ENCODE measurements around the gene NAV3. TPM values are rescaled to one million over a fixed set of nuclear protein-coding genes. Genes with fewer than 3 reads are reported as not detected.

Gene NAV3
- total and polyA plus RNA-seq, 2 experiments from 2014 or later, result 4.0 to 12.0 TPM

- TF ChIP-seq STAT1 (IDR thresholded peaks at IDR 0.05; ENCODE audit: unreplicated experiment) (no peak), NANOG (IDR thresholded peaks at IDR 0.05; ENCODE audit: borderline replicate concordance) (no peak), JUNB (IDR thresholded peaks at IDR 0.05; ENCODE audit: unreplicated experiment) (no peak), EZH2 (IDR thresholded peaks at IDR 0.05; ENCODE audit: low read depth, unreplicated experiment) (no peak), CTCF (conservative IDR thresholded peaks at IDR 0.05; ENCODE audit: low read depth in 2 of 2) (no peak)
Observed at GRCh38 chr12:78210894-78211302, 380.2 kb downstream of the NAV3 start (continued).

GRCh38 chr12:78220811-78221210 lies 390.1 kb downstream of the NAV3 start:
- Histone ChIP-seq H3K27ac (ENCODE audit: low read depth) (no peak overlapping the region), H3K27me3 (ENCODE audit: insufficient read depth) (no peaks in the 10 kb centered on the region), H3K36me3 (ENCODE audit: insufficient read depth) (no peaks in the 10 kb centered on the region), H3K79me2 (replicated peaks; ENCODE audit: insufficient read depth) (no peaks in the 10 kb centered on the region), H3F3A (replicated peaks; ENCODE audit: low read depth) (no peaks in the 10 kb centered on the region), H3K9me2 (ENCODE audit: insufficient read depth) (no peaks in the 10 kb centered on the region), H3K4me3 (no peak overlapping the region), H2AFZ (no peak overlapping the region), H3K4me2 (no peak overlapping the region), H3K4me1 (ENCODE audit: insufficient read depth) (0 out of 2 replicates have a peak, but pooled peaks cover 5% of the 10 kb centered on the region), H4K20me1 (replicated peaks; ENCODE audit: insufficient read depth) (no peaks in the 10 kb centered on the region)
- ATAC-seq (no peak), DNase-seq (ENCODE audit: low spot score) (no peak)
- peaks cover 10% of the 10 kb centered on the region for H3K4me1 Mint-ChIP-seq
- no peak overlapping the region for H3K4me3 Mint-ChIP-seq
- no peaks in the 10 kb centered on the region for H3K9me3 Mint-ChIP-seq
- no peaks in the 10 kb centered on the region for H3K36me3 Mint-ChIP-seq (ENCODE audit: low read depth)
- no peak overlapping the region for H3K27ac Mint-ChIP-seq
- H3K27me3 Mint-ChIP-seq (ENCODE audit: insufficient read depth, low read depth, poor library complexity), result no peaks in the 10 kb centered on the region
- TF ChIP-seq ZNF114 (CRISPR knock-in tag; IDR thresholded peaks at IDR 0.05), result no peak
- no peak for TF ChIP-seq ETS1 (IDR thresholded peaks at IDR 0.05)
- no peak for TF ChIP-seq EZH2phosphoT487 (IDR thresholded peaks at IDR 0.05; ENCODE audit: unreplicated experiment)
- no peak for TF ChIP-seq EZH2 (IDR thresholded peaks at IDR 0.05; ENCODE audit: low read depth, unreplicated experiment)
- no peak for TF ChIP-seq REST (IDR thresholded peaks at IDR 0.05; ENCODE audit: unreplicated experiment)
- TF ChIP-seq CTCF (conservative IDR thresholded peaks at IDR 0.05; ENCODE audit: low read depth in 2 of 2), result no peak
- no peak for TF ChIP-seq ZNF462 (CRISPR knock-in tag; IDR thresholded peaks at IDR 0.05)
